GM10847 (cell line): ENCODE results near the gene AGAP1.

Experiments used
- POLR2A ChIP-seq: IDR thresholded peaks from 2 replicates; pipeline ENCODE4 v1.6.1; 2011; ENCODE audit not compliant: insufficient read length; ENCODE audit errors: extremely low read depth

Gene AGAP1

DNA sequence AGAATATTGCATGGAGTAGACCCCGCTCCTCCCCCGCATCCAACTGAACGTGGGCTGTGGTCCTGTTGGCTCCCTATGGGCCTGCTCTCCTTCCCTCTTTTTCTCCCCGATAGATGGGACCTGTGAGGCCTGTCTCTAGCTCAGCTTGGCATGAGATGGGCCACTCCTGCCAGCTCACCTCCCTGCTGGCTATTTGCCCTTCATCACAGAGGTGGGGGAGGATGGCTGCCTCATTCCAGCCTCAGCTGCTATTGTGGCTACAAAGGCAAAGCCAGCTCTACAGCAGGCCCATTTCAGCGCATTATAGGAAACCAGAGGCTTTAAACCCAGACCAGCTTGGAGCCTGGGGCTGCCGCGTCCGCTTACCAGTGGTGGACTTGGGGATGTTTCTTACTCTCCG is 360.4 kb downstream of the AGAP1 start:
- TF ChIP-seq POLR2A = no peak

- no peak for TF ChIP-seq POLR2A
Observed at GRCh38 chr2:235855011-235855410, 361.2 kb downstream of the AGAP1 start.

- TF ChIP-seq POLR2A = no peak
Observed at GRCh38 chr2:235856151-235856854, 362.5 kb downstream of the AGAP1 start.

DNA sequence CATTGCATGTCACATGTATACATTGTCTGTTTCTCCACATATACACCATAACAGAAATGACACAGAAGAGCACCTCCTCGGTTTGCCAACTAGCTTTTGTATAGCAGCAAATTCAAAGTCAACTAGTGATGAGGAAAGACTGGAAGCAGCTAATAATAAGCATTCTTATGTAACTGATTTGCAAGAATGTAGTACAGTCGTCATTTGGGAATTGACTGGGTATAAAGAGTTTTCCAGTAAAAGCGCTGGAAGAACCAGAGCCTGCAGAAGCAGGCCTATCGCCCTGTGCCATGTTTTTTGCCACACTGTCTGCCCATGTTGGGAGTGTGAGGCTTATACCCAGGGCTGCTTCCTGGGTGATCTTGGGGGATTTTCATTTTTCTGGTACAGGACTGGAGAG is 363.8 kb downstream of the AGAP1 start:
- TF ChIP-seq POLR2A = no peak

DNA sequence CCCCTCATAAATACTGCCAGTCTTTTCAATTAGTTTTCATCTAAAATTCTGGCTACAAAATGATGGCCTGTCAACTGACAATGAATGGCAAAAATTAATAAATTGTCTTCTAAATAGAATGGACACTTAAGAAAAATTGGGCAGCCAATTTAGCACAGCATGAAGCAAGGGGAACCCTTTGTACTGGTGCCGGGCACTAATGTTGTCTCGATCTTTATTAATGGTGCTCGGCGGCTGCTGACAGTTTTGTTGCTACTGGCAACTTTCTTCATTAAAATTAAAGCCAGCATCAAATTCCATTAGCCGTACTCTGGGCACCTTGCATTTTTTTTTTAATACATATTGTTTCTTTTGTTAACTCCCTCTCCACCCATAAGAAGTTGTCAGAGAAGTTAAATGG is 365.0 kb downstream of the AGAP1 start:
- no peak for TF ChIP-seq POLR2A

DNA sequence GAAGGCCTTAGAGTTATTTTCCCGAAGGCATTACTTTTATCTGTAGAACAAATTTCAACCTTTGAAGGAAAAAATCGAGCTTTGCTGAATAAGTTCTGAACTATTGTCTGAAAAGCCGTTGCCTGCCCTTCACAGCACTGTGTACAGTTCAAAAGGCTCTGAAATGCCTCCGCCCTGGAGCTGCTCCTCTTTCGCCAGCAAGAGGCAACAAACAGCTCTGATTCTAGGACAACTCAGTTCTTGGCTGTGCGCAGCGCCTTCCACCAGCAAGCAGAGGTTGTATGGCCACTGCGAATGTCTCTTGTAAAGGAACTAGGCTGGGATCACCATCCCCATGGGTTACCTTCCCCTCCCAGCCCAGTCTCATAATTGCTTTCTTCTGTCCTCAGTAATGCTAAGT is 365.8 kb downstream of the AGAP1 start:
- no peak for TF ChIP-seq POLR2A

DNA sequence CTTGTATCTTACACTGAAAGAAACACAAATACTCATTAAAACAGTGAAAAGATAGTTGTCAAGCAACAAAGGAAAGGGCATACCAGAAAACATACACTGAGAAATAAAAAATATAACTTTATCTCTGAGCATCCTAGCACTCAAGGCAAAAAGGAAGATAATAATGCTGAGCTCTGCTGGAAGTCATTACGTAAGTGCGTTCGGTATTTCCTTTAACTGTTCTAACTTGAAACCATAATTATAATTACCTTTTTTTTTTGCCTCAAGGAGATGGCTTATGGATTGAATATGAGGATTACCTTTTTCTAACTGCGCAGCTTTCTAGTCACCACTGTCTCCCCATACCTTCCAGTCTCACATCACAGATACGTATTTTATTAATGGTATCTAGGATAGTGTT is 366.3 kb downstream of the AGAP1 start:
- TF ChIP-seq POLR2A = no peak

- TF ChIP-seq POLR2A = no peak
Observed at GRCh38 chr2:235860871-235861270, 367.0 kb downstream of the AGAP1 start.

DNA sequence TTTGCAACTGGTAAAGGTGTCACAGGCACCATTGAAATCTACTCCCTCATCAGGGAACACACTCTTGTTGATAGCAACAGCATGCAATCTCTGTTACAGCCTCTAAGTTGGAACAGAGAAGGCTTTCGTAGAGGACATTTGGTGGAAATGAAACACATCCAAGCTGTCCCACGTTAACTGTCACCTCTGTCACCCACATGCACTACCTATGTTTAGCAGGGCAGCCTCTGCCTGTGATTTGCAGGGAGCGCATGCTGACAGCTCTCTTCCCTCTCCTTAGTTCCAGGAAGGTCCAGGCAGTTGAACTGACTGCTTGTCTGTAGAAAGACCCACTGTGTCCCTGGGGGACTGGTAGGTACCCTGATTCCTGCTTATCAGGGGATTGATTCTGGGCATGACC is 367.5 kb downstream of the AGAP1 start:
- no peak for TF ChIP-seq POLR2A

DNA sequence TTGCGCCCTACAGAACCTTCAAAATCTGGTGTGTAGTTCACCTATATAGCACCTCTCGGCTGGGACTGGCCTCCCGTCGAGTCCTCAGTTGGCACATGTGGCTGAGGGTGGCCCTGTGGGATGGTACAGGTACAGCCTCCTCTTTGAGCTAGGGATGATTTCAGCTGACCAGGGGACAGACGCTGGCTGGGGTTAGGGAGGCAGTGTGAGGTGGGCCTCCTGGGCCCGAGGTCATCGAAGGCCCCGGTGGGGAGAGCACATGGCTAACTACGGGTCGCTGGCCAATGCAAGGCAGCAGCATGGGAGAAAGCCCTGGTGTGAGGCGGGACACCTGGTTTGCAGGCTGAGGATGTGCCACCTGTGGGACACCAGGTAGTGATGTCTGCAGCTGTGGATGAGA is 369.6 kb downstream of the AGAP1 start:
- no peak for TF ChIP-seq POLR2A

- TF ChIP-seq POLR2A = no peak
Observed at GRCh38 chr2:235864302-235864701, 370.5 kb downstream of the AGAP1 start.

DNA sequence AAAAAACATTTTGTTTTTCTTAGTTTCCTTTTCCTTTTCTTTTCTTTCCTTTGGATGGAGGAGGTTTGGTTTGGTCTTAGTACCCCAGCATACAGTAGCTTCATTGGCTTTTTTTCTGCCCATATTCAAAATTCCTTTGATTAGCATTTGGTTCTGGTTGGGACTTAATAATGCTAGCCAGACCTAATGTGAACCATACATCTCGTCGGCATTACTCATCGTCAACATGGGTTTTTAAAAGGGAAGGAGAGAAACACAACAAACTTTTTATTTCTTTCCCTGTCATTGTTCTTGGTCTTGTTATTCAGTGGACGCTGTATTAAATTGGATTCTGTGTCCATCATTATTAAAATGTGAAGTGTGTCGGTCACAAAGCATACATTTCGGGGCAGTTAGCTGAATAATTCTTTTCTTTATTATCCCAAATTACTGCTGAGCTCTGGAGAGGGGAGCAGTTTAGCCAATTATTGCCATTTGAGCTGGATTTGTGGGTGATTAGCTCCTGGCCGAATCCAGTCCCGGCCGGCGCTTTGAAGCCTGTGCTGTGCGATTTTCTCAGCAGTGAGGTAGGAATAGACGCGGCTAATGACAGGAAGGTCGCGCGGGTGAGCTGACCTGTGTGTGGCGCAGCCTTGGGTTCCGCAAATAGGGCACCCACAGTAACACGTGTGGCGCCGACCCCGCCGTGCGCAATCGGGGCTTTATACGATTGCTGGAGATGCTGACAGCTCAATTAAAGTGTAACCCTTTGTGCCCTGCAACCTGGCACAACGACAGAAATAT is 371.1 kb downstream of the AGAP1 start:
- no peak for TF ChIP-seq POLR2A

- no peak for TF ChIP-seq POLR2A
Observed at GRCh38 chr2:235866373-235866772, 372.5 kb downstream of the AGAP1 start.

DNA sequence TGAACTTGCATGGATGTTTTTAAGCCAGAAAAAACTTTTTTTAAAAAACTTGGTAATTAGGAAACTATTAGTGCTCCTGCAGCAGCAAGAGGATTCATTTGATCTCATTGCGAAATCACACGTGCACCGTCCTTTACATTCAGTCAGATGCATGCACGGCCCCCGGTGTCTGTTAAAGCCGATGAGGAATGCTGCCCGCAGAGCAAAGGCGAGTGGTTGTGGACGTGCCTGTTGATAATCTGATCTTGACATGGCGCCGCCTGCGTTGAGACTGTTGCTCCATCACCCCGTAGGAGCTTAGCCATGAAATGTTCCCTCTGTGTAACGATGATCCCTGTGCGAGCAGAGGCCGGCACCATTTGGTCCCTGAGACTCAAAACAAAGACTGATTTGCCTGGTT is 374.4 kb downstream of the AGAP1 start:
- TF ChIP-seq POLR2A = no peak

DNA sequence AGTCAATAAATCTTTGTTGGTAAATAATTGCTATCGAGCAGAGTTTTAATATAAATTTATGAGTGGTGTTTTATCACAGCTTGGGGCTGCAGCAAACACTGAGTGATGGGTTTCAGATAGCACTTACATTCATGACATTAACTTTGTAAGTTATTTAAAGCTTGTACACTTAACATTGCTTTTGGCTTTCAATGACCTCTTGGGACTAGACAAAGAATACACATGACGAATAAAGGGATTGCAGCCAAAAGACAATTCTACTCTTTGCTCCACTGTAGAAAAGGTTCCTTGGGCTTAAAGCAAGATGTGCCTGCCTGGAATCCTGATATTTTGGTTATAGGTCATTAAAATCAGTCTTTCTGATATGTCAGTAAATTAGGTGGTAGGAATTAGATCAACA is 374.8 kb downstream of the AGAP1 start:
- TF ChIP-seq POLR2A = no peak

DNA sequence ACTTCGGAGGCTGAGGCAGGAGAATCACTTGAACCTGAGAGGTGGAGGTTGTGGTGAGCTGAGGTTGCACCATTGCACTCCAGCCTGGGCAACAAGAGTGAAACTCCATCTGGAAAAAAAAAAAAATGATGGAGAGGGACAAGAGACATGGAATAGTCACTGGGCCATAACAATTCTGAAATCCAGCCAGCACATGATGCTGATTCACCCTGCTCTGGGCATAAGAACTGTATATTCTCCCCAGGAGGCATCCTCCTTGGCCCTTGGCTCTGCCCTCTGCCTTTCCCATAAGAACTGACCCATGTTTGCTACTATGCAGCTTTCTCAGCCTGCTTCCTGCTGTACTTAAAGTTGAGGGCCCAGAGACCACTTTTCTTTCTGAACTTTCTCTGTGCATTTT is 376.7 kb downstream of the AGAP1 start:
- TF ChIP-seq POLR2A = no peak
